Activated CD8-positive, alpha-beta memory T cell treated with anti-CD3 and anti-CD28 coated beads, Interleukin-2, amount 50 U/mL, for 4 hours (primary cell): ENCODE measurements around the gene TBC1D9.

Experiments used
- DNase-seq: peaks from one replicate; pipeline ENCODE4 v3.0.0-alpha.2; 2020

The TBC1D9 gene

GRCh38 chr4:140688711-140689598 lies 67.2 kb downstream of the TBC1D9 start:
- no peak for DNase-seq

- no peak for DNase-seq
Observed at GRCh38 chr4:140686796-140687195, 69.4 kb downstream of the TBC1D9 start.

GRCh38 chr4:140684314-140684713 lies 71.9 kb downstream of the TBC1D9 start:
- DNase-seq: no peak

- DNase-seq: no peak
Observed at GRCh38 chr4:140681201-140681600, 75.0 kb downstream of the TBC1D9 start.

DNA sequence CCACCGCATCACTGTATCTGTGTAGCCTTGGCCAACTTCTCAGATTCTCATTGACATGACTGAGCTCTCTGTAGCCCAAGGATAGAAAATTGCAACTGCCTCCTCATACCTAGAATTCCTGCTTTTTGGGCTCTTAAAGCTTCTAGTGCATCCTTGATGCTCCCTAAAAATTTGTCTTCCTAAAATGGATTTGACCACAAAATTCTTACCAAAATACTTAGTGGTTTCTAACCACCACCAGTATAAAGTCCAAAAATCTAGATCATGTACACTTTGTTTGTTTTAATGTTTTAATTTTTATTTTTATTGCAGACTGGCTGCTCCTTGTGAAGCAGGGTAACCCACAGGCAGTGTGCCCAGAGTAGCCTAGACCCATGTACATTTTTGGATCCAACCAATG lies 75.5 kb downstream of the TBC1D9 start:
- DNase-seq: no peak

GRCh38 chr4:140679576-140679975 lies 76.6 kb downstream of the TBC1D9 start:
- DNase-seq: no peak

DNA sequence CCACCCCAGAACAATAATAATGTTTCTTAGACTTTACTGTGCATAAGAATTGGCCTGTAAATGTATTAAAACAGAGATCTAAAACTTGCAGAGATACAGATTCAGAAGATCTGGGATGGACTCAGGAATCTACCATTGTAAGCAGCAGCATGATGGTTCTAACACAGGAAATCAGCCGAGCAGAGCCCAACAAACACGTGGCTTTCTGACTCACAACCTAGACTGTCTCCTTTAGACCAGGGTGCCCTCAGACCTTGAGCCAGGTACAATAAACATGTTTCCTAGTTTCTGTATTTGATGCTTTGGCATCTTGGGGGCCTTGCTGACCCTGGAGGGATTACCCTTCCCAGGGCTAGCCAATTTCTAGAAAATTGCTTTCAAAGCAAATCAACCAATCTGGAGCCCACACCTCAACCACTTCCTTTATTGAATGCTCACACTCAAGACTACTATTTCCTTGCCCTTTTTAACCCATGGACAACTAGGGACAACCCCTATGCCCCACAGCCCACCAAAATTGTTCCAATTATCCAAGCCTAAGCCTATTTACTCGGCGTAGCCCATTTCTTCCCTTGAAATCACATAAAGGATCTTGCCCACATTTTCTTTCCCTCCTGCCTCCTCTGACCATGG lies 80.5 kb downstream of the TBC1D9 start:
- DNase-seq: no peak

DNA sequence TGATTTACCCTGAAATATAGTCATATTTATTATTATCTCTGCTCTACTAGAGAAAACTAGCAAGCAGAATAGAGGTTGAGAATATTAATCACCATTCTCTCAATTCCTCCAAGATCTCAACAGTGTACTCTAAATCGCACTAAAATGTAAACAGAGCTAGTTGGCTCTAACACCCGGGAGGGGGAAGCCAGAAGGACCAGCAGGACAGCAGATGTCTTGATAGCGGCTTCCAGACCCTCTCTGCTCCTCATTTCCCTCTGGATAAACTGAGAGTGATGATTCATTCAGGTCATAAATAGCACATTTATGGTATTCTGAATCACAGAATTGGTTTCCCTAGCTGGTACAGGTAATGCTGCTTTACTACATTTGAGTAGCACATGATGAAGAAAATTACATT lies 82.5 kb downstream of the TBC1D9 start:
- no peak for DNase-seq

GRCh38 chr4:140672416-140672815 lies 83.8 kb downstream of the TBC1D9 start:
- DNase-seq: no peak

DNA sequence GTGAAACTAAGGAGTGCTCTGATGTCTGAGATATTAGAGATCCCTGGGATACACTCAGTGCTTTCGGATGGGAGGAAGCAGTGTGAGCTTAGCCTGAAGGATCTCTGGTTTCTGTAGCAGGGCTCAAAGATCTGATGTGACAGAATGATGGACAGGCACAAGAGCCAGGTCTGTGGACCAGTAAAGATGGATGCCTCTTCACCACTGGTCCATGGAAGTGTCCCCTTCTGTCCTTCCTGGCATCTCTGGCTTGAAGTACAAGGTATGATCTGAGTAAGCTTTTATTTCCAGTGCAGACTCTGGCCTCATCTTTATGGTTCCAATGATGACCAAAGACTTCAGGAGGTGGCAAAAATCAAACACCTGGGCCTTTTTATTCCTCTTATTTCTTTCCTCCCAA lies 88.1 kb downstream of the TBC1D9 start:
- no peak for DNase-seq

DNA sequence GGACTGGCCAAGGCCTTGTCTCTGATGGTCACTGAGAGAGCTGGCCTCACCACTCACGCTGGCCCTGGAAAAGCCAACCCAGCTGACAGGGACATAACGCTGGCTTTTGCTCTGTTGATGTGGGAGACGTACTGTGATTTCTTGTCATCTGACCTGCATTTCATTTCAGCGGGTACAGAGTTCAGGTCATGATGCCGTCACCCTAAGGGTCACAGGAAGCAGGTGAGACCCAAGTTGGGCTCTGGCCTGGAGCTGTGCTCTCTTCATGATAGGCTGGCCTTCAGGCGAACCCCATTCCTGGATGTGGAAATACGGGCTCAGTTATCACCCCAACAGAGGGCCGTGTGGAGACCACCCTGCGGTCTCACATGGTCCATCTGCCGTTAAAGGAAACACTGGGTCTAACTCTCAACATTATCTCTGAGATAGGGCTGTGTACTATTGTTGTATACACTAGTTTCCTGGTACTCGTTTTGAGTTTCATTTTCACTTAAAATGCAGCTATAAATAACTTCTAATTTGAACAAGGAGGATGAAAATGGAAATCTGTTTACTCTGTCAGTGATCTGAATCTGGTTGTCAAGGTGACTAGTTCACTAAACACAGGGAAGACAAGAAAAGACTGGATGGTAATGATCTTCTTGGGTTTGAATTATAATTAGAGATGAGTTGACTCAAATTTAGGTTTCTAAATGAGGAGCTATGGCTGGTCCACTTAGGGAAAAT lies 89.1 kb downstream of the TBC1D9 start:
- no peak for DNase-seq

DNA sequence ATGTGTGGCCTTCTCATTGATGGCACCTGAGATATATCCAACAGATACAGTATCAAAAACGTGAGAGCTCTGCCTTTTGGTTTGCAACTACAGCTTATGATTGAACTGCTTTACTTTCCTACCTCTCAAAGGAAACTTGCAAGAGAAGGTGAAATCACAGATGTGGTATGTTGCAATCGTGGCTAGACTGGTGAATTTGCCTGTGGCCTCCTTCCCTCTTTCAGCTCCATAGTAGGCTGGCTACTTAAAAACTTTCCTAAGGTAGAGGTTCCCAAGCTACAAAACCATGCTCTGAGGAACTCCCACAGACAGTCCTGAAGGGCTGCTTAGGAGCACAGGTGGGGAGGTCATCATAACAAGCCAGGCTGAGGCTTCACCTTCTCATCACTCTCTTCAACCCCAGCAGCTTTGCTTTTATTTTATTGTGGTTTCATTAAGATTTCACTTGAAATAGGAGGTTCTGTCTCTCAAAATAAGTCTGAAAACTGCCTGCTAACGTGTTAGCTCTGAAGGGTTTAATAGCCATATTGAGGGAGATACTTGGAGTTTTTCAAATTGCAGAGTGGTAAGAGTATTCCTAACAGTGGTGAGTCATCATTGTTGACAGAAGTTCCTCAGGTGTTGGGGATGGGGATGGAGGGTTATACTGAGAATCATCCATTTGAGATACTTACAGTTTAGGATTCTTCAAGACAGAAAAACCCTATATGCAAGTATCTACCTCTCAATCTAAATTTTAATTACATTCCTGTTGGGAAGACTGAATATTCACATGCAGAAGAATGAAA lies 93.9 kb downstream of the TBC1D9 start:
- no peak for DNase-seq

DNA sequence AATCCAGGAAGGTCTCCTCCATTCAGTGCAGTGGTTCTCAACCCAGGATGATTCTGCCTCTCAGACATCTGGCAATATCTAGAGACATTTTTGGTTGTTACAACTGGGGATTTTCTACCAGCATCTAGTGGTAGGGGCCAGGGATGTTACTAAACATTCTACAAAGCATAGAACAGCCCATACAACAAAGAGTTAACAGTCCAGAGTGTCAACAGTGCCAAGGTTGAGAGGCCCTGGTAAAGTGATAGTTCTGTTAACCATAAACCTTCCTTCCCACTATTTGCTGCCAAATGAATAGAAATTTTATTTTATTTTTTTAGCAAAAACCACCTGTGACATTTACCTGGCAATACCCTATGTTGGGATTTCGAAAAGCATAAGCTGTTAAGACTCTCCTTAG lies 94.6 kb downstream of the TBC1D9 start:
- no peak for DNase-seq

- DNase-seq: no peak
Observed at GRCh38 chr4:140659943-140660700, 96.1 kb downstream of the TBC1D9 start.

DNA sequence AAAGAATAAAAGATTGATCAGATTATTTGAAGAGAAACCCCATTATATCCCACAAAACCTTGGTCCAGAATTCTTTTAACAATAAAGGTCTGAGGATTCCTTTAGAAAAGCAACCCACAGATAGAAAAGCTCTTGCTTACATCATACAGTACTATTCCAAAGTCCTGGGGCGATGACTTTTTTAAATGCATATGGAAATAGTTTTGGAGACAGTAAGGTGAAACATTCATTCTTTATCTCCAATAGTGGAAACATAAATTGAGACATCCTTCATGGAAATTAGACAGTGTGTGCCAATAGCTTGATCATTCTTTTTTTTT lies 101.7 kb downstream of the TBC1D9 start:
- DNase-seq: no peak

- no peak for DNase-seq
Observed at GRCh38 chr4:140653718-140654494, 102.3 kb downstream of the TBC1D9 start.

DNA sequence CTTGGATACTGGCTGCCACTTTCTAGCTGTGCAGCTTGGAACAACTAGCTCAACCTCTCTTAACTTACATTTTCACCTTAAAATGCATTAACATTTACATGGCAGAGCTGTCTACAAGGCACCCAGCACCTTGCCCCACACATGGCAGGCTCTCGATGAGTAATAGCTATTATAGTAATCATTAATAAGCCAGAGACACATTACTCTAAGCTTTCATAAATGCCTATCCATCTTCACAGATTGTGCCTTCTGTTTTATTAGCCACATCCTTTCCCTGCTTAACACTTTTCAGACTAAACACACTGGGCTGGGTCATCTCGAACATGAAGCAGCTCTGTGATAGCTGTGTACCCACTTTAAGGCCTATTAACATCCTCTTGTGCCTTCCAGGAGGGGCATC lies 103.6 kb downstream of the TBC1D9 start:
- DNase-seq: no peak

GRCh38 chr4:140648716-140649308 lies 107.4 kb downstream of the TBC1D9 start:
- DNase-seq: no peak

GRCh38 chr4:140645614-140646412 lies 110.4 kb downstream of the TBC1D9 start:
- DNase-seq: no peak

DNA sequence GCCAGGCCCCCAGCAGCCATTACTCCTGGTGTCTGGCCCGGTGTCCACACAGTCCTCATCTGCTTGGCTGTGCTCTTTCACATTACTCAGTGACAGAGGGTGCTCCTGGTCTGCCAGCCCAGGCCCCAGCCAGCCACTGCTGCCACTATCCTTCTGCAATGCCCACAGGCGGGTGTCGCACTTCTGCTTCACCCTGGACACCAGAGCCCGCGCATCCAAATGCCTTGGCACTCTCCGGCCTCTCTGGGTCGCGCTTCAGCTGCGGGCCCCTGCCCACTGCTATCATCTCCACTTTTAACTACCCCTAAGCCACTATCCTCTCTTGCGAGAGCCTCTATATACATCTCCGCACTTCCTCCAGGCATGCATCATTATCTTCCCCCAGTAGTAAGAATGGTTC lies 111.0 kb downstream of the TBC1D9 start:
- DNase-seq: no peak
